Erythroblast (primary cell): Measurements from ENCODE around the gene DIAPH3.

ENCODE experiments used
- GATA1 ChIP-seq: IDR thresholded peaks from 2 replicates; pipeline ENCODE4 v1.6.1; 2011; ENCODE audit warnings: low read depth, mild to moderate bottlenecking, control low read depth, low read length, moderate library complexity
- POLR2A ChIP-seq: IDR thresholded peaks from 2 replicates; pipeline ENCODE4 v1.6.1; 2011; ENCODE audit warnings: mild to moderate bottlenecking, low read length

- TF ChIP-seq POLR2A (no peak), GATA1 (no peak)
These were observed 389.2 kb downstream of the DIAPH3 start for GRCh38 chr13:59774491-59774971.
